ENCODE data around the gene CLMN.

Gene CLMN

GRCh38 chr14:95162641-95163040 lies 157.1 kb downstream of the CLMN start:
- TF ChIP-seq, protein P1, sequence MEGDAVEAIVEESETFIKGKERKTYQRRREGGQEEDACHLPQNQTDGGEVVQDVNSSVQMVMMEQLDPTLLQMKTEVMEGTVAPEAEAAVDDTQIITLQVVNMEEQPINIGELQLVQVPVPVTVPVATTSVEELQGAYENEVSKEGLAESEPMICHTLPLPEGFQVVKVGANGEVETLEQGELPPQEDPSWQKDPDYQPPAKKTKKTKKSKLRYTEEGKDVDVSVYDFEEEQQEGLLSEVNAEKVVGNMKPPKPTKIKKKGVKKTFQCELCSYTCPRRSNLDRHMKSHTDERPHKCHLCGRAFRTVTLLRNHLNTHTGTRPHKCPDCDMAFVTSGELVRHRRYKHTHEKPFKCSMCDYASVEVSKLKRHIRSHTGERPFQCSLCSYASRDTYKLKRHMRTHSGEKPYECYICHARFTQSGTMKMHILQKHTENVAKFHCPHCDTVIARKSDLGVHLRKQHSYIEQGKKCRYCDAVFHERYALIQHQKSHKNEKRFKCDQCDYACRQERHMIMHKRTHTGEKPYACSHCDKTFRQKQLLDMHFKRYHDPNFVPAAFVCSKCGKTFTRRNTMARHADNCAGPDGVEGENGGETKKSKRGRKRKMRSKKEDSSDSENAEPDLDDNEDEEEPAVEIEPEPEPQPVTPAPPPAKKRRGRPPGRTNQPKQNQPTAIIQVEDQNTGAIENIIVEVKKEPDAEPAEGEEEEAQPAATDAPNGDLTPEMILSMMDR (IDR thresholded peaks at IDR 0.05) = no peak
- no peak for DNase-seq
- Mint-ChIP-seq H3K4me3 (no peak overlapping the region), H3K27me3 (ENCODE audit: low read depth, poor library complexity) (peaks cover 12% of the 10 kb centered on the region), H3K4me1 (peaks cover 31% of the 10 kb centered on the region), H3K27ac (no peak overlapping the region), H3K9me3 (peaks cover 33% of the 10 kb centered on the region), H3K36me3 (ENCODE audit: low read depth) (peaks cover 55% of the 10 kb centered on the region)

- Mint-ChIP-seq H3K9me3 (no peaks in the 10 kb centered on the region), H3K4me1 (peaks cover 63% of the 10 kb centered on the region), H3K36me3 (ENCODE audit: low read depth) (peaks cover 34% of the 10 kb centered on the region), H3K27me3 (ENCODE audit: low read depth, poor library complexity) (peaks cover 5% of the 10 kb centered on the region), H3K27ac (peak within 1 kb of the TSS; percentile 98), H3K4me3 (peak within 1 kb of the TSS; percentile 95)
- peak; percentile 99 for DNase-seq
- TF ChIP-seq, protein P1 (IDR thresholded peaks at IDR 0.05) = no peak
Measured at GRCh38 chr14:95157327-95158189, 162.2 kb downstream of the CLMN start, which contains the start of gene DICER1. TSS of gene DICER1 (minus strand) at chr14:95157529. CDS start at chr14:95133458, 24,071 bp downstream.

- DNase-seq = no peak
- Mint-ChIP-seq H3K9me3 (no peaks in the 10 kb centered on the region), H3K27ac (no peak overlapping the region), H3K36me3 (ENCODE audit: low read depth) (peaks cover 36% of the 10 kb centered on the region), H3K4me1 (peaks cover 65% of the 10 kb centered on the region), H3K27me3 (ENCODE audit: low read depth, poor library complexity) (peaks cover 5% of the 10 kb centered on the region), H3K4me3 (peak overlapping the region; percentile 95)
- TF ChIP-seq, protein P1 (IDR thresholded peaks at IDR 0.05) = no peak
Measured at GRCh38 chr14:95157048-95157326, 162.7 kb downstream of the CLMN start.

DNA sequence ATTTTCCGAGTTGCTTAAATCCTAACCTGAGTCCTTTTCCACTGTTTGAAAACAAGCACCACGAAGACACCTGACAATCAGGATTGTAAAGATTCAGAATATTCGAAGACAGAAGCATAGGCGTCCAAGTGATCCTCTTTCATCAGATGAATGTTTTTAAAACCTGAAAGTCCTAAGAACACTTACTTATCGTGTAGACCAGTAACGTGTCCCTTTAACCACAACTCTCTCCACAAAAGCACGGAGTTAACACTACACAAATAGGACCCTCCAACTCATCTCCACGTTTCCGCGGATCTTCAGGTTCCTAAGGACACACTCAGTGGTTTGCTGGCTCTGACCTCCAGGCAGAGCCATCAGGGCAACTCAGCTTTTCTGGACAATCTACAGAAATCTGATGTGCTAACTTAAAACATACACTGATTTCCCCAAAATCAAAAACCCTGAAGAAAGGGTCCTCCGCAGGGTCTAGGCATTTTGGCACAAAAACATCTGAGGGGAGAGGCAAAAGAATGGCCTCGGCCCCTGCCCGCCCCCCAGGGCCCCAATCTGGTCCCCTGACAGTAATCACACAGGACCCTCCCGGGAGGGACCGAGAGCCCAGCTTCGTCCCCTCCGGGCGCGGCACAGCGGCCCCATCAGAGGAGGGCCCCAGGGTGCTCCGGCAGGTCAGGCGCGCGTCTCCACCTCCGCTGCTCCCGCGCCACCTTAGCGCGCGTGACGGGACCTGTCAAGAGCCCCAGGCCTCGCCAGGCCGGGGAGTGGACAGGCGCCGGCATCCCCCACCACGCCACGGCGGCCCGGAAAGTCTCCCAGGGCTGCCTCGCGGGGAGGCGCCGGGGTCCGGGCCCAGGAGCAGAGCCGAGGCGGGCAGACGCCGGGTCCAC lies 163.3 kb downstream of the CLMN start:
- peaks cover 36% of the 10 kb centered on the region for H3K36me3 Mint-ChIP-seq (ENCODE audit: low read depth)
- peak; percentile 55 for DNase-seq
- TF ChIP-seq, protein P1 (IDR thresholded peaks at IDR 0.05) = no peak
- no peaks in the 10 kb centered on the region for H3K27me3 Mint-ChIP-seq (ENCODE audit: low read depth, poor library complexity)
- peak overlapping the region; percentile 93 for H3K4me3 Mint-ChIP-seq
- H3K4me1 Mint-ChIP-seq = peaks cover 64% of the 10 kb centered on the region
- H3K27ac Mint-ChIP-seq = peak overlapping the region; percentile 79
- H3K9me3 Mint-ChIP-seq = no peaks in the 10 kb centered on the region

GRCh38 chr14:95155045-95155444 lies 164.7 kb downstream of the CLMN start:
- Mint-ChIP-seq H3K27me3 (ENCODE audit: low read depth, poor library complexity) (no peaks in the 10 kb centered on the region), H3K36me3 (ENCODE audit: low read depth) (peaks cover 29% of the 10 kb centered on the region), H3K4me3 (peak overlapping the region; percentile 93), H3K27ac (peak overlapping the region; percentile 7), H3K9me3 (no peaks in the 10 kb centered on the region), H3K4me1 (peaks cover 51% of the 10 kb centered on the region)
- TF ChIP-seq, protein P1 (IDR thresholded peaks at IDR 0.05) = no peak
- no peak for DNase-seq

Measured in nephron progenitor cell (in vitro differentiated cells).